Sigmoid colon (tissue), 3 donors: ENCODE results near the gene SCAMP2.

ENCODE experiments used
- CTCF ChIP-seq, 4 experiments: fragments of 450-650 bp in 3 of 4; fragments of 200-600 bp in 1 of 4; IDR thresholded peaks; one replicate each; pipeline ENCODE4 v1.5.1; 2016 to 2019; ENCODE audit warnings: antibody characterized with exemption in 4 of 4, mild to moderate bottlenecking in 3 of 4, moderate library complexity in 2 of 4
- POLR2A ChIP-seq, 2 donors: fragments of 450-650 bp; IDR thresholded peaks; one replicate each; pipeline ENCODE4 v1.6.1; 2016; ENCODE audit warnings: antibody characterized with exemption in 2 of 2, mild to moderate bottlenecking in 2 of 2, moderate library complexity in 2 of 2

DNA sequence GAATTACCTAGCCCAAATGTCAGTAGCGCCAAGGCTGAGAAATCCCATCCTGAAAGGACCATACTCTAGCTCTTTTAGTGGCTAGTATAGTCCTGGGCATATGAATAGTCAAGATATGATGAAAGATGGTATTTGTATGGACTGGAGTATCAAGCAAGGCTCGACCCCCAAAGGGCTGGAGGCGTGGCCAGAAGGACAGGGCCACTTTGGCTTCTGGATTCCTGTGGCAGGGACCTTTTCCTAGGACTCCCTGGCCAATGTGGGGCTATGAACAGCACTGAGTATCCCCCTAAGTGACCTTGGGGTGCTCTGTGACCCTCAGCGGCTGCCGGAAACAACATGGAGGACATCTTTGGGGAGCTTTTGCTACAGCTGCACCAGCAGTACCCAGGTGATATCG, 22.7 kb upstream of the SCAMP2 start:
- TF ChIP-seq POLR2A (IDR thresholded peaks at IDR 0.05): no peak
- no peak for TF ChIP-seq CTCF (IDR thresholded peaks at IDR 0.05)
